Posterior cingulate gyrus (tissue), 11 donors: ENCODE measurements around the gene AR.

ENCODE experiments used
- DNase-seq, 10 donors: peaks; one replicate each; pipeline versions ENCODE4 v3.0.0 to v3.0.0-alpha.2; 2020 to 2021; ENCODE audit warnings: mixed read lengths in 3 of 10
- intact Hi-C: fragments of 100-400 bp; cut with DNase I; formaldehyde crosslinking; loops from one replicate; pipeline ENCODE4 v1.15.1; 2023

The AR gene, protein sequence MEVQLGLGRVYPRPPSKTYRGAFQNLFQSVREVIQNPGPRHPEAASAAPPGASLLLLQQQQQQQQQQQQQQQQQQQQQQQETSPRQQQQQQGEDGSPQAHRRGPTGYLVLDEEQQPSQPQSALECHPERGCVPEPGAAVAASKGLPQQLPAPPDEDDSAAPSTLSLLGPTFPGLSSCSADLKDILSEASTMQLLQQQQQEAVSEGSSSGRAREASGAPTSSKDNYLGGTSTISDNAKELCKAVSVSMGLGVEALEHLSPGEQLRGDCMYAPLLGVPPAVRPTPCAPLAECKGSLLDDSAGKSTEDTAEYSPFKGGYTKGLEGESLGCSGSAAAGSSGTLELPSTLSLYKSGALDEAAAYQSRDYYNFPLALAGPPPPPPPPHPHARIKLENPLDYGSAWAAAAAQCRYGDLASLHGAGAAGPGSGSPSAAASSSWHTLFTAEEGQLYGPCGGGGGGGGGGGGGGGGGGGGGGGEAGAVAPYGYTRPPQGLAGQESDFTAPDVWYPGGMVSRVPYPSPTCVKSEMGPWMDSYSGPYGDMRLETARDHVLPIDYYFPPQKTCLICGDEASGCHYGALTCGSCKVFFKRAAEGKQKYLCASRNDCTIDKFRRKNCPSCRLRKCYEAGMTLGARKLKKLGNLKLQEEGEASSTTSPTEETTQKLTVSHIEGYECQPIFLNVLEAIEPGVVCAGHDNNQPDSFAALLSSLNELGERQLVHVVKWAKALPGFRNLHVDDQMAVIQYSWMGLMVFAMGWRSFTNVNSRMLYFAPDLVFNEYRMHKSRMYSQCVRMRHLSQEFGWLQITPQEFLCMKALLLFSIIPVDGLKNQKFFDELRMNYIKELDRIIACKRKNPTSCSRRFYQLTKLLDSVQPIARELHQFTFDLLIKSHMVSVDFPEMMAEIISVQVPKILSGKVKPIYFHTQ

DNA sequence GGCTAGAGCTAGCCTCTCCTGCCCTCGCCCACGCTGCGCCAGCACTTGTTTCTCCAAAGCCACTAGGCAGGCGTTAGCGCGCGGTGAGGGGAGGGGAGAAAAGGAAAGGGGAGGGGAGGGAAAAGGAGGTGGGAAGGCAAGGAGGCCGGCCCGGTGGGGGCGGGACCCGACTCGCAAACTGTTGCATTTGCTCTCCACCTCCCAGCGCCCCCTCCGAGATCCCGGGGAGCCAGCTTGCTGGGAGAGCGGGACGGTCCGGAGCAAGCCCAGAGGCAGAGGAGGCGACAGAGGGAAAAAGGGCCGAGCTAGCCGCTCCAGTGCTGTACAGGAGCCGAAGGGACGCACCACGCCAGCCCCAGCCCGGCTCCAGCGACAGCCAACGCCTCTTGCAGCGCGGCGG is at the start of gene AR:
Gene AR, plus strand, starts transcription at position 204 of the 400 bp plus-strand sequence. CDS start 1,126 bp downstream, outside the sequence.
- DNase-seq = peak in 9 of 10 donors; percentile 4 to 84 (median 22)
- intact Hi-C loops = no loop called here

DNA sequence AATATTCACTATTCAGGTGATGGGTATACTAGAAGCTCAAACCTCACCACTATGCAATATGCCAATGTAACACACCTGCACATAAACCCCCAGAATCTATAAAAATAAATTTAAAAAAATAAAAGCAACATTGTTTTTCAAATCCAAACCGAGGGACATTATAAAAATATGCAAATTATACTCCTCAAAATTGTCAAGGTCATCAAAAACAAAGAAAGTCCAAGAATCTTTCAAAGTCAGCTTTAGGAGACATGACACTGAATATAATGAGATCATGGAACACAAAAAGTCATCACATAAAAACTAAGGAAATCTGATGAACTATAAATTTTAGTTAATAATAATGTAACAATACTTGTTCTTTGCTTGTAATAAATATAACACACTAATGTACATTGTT is 43.2 kb upstream of the AR start:
- DNase-seq = no peak
- intact Hi-C loops = no loop called here

DNA sequence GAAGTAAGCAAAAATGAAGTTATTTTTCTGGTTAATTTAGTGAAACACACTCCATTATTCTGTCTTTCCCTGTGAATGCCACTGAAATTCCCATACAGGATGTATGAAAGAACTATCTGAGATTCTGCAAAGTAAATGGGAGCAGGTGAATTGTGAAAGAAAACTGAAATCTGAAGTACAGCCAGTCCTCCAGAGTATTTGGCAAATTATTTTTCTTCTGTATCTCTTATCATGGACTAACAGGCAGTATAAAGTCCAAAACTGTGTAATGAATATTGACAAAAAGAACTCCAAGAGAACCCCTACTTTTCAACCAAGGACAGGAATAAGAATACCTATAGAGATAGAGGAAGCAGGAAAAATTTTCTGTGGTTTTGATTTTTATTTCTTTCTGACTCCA is 40.8 kb upstream of the AR start:
- intact Hi-C loops = no loop called here
- DNase-seq = no peak

DNA sequence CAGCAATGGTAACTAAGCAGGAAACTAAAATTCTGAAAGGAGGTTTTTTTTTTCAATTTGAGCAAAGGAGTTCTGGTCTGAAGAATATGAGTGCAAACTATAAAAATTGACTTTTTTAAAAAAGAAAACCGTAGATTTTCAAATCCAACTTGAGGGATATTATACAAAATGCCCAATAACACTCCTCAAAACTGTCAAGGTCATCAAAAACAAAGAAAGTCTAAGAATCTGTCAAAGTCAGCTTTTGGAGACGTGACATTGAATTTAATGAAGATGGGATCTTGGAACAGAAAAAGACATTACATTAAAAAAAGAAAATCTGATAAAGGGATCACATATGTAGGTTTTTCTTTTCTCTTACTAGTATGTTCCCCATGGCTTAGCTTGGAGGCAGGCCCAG is 40.4 kb upstream of the AR start:
- intact Hi-C loops = no loop called here
- no peak for DNase-seq

DNA sequence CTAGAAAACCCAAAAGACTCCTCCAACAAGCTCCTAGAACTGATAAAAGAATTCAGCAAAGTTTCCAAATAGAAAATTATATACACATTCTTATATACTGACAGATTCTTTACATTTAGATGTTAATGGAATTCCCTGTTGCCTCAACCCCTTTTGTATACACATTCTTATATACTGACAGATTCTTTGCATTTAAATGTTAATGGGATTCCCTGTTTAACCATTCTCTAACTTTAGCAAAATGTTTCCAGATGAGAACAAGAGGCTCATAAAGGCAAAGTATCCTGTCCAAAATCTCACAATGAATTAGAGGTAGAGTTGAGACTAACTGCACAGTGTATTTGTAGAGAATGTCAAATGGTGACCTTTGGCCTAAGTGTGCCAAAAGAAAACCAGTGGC is 23.1 kb upstream of the AR start:
- intact Hi-C loops = no loop called here
- DNase-seq = no peak

DNA sequence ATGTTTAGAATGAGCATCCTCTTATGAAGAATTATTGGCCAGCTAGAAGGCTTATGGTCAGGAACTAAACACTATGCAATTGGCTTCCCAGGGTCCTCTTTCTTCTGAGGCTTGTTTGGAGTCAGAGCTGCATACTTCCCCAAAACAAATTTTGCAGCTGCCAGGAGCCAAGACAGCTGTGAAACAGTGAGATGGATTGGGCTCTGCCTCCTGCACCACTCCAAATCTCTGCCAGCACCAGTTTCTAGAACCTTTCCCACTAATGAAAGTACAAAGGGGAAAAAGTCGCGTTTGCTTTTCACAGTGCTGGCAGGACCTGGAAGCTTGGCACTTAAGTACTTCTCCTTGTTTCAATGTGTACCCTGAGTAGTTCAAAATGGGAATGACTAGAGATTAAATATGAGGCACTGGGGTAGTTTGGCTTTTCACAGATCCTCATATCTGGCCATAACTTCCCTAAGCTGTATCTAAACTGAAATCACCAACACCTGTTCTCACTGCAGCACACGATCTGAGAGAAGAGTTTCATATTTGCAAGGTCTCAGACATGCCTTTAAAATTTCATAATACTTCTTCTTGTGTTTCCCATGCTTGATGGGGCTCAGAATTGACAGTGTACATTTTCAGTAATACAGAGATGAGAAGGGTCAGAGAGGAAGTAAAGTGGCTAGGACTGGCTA is 20.7 kb upstream of the AR start:
- DNase-seq = no peak
- intact Hi-C loops = no loop called here

DNA sequence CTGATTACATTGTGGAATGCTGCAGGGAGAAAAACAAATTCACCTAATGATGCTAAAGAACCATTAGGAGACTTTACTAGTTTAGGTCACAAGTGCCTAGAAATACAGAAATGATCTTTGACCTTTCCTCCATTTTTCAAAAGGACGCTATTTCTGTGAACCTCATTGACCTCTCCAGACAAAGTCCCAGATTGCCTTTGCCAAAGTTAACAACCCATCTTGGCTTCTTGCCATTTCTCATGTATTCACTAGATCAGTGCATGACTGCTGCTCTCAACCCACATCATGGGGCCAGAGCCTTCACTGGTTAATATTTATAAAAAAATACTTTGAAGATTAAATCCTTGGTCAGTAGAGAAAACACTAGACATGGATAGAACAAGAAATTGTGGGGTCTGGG is 19.9 kb upstream of the AR start:
- intact Hi-C loops = no loop called here
- DNase-seq = no peak

DNA sequence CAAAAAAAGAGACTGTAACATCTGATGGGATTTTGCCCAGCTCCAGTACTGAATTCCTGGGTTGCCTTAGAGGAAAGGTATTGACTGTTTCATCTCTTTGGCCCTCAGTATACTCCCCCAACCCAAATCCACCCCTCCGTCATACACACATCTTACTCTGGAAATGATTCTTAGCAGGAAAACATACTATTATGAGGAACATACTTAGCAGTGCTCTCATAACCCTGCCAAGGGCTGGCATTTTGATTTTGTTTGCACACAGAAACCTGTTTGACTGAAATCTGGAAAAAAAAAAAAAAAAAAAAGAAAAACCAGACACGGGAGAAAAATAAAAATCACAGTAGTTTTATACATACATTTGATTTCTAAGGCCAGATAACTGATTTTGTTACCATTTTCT is 19.4 kb upstream of the AR start:
- intact Hi-C loops = no loop called here
- DNase-seq = no peak

DNA sequence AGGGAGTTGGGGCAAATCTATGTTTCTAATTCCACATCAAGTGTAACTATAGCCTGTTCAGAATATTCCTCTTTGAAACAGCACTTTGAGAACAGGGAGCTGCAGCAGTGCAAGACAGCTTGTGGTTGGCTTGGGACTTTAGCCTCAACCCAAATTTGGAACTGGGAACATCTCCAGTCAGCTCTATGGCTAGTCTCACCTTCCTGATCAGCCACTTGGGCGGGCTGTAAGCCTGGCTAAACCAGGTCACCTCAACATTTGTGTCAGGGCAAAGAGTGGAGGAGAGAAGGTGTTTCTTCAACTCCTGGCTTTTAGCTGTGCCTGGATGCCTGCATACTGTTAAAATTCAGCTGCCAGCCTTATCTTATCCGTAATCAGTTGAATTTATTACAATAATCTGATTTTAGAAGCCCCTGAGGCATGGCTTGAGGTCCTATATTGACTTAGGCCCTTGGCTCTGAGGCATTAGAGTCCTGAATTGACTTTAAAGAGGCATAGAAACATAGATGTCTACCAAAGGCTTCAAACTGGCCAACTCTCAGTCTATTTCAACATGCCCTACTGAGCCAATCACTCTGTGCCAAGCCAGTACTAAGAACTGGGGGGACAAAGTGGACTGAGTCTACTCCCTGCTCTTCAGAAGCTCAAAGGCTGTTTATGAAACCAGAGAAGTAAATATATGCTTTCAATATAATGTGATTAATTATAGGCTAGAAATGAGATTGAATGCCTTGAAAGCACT is 18.7 kb upstream of the AR start:
- intact Hi-C loops = no loop called here
- DNase-seq = no peak

DNA sequence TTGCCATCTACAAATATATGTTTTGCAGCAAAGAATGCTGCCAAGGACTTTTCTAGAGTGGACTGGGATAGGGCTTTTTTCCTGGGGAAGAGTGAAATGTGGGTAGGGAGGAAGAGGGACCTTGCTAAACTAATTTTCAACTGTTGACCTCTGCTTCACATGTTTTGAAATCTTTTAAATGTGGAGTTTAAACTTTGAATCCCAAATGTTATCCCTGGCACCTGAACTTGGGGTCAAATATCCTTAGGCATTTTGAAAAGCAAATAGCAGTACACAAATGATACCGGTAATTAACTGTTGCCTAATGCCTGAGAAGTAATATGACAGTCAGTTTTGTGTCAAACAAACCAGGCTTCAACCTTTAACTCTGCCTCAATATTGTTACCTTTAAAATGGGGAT is 7.3 kb upstream of the AR start:
- intact Hi-C loops = no loop called here
- no peak for DNase-seq

DNA sequence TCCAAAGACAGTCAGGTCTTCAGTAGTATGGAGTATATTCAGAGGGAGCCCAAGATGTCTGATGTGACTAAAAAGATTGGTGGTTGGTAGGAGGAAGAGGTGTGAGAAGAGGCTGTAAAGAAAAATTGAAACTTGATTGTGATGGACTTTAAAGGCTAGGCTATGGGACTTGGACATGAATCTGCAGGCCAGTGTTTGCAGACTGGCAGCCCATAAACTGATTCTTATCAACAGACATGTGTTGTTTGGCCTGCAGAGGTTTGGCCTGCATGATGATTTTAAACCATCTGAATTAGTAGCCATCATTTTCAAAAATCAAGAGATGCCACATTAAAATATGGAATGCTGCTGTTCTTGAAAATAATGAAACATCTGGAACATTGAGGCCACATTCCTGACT is 5.4 kb upstream of the AR start:
- intact Hi-C loops = no loop called here
- no peak for DNase-seq

DNA sequence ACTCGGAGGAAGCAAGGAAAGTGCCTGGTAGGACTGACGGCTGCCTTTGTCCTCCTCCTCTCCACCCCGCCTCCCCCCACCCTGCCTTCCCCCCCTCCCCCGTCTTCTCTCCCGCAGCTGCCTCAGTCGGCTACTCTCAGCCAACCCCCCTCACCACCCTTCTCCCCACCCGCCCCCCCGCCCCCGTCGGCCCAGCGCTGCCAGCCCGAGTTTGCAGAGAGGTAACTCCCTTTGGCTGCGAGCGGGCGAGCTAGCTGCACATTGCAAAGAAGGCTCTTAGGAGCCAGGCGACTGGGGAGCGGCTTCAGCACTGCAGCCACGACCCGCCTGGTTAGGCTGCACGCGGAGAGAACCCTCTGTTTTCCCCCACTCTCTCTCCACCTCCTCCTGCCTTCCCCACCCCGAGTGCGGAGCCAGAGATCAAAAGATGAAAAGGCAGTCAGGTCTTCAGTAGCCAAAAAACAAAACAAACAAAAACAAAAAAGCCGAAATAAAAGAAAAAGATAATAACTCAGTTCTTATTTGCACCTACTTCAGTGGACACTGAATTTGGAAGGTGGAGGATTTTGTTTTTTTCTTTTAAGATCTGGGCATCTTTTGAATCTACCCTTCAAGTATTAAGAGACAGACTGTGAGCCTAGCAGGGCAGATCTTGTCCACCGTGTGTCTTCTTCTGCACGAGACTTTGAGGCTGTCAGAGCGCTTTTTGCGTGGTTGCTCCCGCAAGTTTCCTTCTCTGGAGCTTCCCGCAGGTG is 637 bp downstream of the AR start:
- peak in 3 of 10 donors; percentile 12 to 45 (median 43) for DNase-seq
- intact Hi-C loops = no loop called here

DNA sequence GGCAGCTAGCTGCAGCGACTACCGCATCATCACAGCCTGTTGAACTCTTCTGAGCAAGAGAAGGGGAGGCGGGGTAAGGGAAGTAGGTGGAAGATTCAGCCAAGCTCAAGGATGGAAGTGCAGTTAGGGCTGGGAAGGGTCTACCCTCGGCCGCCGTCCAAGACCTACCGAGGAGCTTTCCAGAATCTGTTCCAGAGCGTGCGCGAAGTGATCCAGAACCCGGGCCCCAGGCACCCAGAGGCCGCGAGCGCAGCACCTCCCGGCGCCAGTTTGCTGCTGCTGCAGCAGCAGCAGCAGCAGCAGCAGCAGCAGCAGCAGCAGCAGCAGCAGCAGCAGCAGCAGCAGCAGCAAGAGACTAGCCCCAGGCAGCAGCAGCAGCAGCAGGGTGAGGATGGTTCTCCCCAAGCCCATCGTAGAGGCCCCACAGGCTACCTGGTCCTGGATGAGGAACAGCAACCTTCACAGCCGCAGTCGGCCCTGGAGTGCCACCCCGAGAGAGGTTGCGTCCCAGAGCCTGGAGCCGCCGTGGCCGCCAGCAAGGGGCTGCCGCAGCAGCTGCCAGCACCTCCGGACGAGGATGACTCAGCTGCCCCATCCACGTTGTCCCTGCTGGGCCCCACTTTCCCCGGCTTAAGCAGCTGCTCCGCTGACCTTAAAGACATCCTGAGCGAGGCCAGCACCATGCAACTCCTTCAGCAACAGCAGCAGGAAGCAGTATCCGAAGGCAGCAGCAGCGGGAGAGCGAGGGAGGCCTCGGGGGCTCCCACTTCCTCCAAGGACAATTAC is 1.4 kb downstream of the AR start:
- intact Hi-C loops = no loop called here
- peak in 5 of 10 donors; percentile 7 to 86 (median 71) for DNase-seq

DNA sequence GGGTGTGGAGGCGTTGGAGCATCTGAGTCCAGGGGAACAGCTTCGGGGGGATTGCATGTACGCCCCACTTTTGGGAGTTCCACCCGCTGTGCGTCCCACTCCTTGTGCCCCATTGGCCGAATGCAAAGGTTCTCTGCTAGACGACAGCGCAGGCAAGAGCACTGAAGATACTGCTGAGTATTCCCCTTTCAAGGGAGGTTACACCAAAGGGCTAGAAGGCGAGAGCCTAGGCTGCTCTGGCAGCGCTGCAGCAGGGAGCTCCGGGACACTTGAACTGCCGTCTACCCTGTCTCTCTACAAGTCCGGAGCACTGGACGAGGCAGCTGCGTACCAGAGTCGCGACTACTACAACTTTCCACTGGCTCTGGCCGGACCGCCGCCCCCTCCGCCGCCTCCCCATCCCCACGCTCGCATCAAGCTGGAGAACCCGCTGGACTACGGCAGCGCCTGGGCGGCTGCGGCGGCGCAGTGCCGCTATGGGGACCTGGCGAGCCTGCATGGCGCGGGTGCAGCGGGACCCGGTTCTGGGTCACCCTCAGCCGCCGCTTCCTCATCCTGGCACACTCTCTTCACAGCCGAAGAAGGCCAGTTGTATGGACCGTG is 2.2 kb downstream of the AR start:
- intact Hi-C loops = no loop called here

DNA sequence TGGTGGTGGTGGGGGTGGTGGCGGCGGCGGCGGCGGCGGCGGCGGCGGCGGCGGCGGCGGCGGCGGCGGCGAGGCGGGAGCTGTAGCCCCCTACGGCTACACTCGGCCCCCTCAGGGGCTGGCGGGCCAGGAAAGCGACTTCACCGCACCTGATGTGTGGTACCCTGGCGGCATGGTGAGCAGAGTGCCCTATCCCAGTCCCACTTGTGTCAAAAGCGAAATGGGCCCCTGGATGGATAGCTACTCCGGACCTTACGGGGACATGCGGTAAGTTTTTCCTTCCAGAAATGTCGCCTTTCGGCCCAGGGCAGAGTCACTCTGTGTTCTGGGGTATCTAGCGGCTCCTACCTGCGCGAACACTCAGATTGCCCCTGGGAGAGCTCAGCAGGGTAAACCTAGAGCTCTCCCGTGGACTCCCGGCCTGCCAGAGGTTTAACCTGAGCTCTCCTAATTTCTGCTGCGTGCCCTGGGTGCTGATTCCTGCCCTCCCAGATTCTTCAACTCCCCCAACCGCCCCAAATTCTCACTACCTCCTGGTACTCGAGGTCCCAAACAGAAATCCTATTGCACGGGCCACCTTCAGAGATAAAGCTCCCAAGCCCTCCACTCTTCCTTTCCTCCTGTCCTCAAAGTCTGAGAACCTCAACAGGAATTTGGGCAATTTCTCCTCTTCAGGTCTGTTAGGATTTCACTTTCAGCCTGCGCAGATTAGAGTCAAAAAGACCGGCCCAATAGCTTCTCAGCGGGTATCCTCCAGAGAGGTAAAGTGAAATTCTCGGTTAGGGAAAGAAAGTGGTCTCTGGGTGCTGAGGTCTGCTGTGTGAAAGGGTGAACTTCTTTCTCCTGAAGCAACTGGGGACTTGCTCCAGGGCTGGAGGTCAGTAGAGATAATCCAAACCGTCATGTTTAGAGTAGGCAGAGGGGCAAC is 2.9 kb downstream of the AR start:
- intact Hi-C loops = no loop called here
- peak in 2 of 10 donors; percentile 61 to 75 for DNase-seq

More for the DNA sequence above, 2.2 kb downstream of the AR start:
- DNase-seq = peak in 7 of 10 donors; percentile 6 to 80 (median 33)

DNA sequence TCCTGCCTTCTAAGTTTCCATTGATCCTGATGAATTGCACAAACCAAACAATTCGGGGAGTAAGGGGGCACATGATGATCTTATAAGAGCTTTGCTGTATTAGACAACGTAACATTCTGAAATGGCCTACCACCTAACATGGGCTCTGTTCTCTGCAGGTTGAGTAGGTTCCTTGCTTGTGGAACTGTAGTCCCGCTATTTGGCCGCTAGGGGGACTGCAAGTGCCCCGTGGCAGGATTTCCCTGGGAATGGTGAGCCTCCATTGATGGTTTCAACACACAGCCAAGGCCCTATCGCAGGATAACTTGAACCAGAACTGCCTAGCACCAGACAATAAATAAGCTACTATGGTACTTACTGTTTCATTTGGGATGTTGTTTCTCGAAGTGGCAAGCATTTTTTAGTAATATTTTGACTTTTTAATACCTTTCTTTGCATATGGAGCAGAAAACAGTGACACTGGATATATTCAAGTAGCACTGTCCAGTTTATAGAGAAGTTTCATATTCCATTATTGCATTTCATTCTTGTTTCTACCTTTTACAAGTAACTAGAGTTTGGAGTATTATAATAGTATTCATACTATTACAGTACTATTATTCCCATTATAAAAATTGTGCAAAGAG is 11.9 kb downstream of the AR start:
- peak in 1 of 10 donors; percentile 79 for DNase-seq
- intact Hi-C loops = no loop called here

DNA sequence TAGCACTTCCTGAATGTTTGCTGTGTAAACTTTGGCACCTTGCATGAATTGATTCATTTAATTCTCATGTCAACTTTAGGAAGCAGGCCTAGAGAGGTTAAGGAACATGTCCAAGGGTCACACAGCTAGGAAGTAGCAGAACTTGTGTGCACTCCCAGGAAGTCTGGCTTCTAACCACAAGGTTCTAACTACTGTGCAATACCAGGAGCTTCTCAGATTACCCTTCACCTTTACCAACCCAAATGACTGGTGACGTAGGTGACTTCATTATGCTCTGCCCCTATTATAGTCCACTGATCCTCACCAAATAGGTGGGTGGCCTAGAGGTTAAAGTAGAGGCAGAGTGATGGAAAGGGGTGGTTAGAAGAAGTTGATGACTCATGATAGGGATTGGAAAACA is 14.4 kb downstream of the AR start:
- intact Hi-C loops = no loop called here

More for the DNA sequence above, 14.4 kb downstream of the AR start:
- DNase-seq = no peak
